MM.1S (cell line): ENCODE measurements around the gene PRR23E.

Experiments
- DNase-seq: peaks from one replicate; pipeline ENCODE4 v3.0.0-alpha.2; 2015
- H2AFZ ChIP-seq: fragments of 300-600 bp; sonication (generic); 2 replicates; pipeline ENCODE4 v1.6.0; 2016; ENCODE audit warnings: antibody characterized with exemption, low read length
- H3F3A ChIP-seq: fragments of 300-600 bp; sonication (generic); 2 replicates; pipeline ENCODE4 v1.6.1; 2016; ENCODE audit warnings: mild to moderate bottlenecking, antibody characterized with exemption, low read length, moderate library complexity, mixed read lengths; ENCODE audit not compliant: insufficient read depth
- H3K27ac ChIP-seq: fragments of 300-600 bp; sonication (generic); 2 replicates; pipeline ENCODE4 v1.5.1; 2016; ENCODE audit warnings: mild to moderate bottlenecking, low read length
- H3K27me3 ChIP-seq: fragments of 300-600 bp; sonication (generic); replicated peaks from 2 replicates; pipeline ENCODE4 v1.6.0; 2016; ENCODE audit warnings: low read length; ENCODE audit not compliant: insufficient read depth
- H3K36me3 ChIP-seq: fragments of 300-600 bp; sonication (generic); replicated peaks from 2 replicates; pipeline ENCODE4 v1.6.1; 2016; ENCODE audit warnings: mild to moderate bottlenecking, low read length, mixed read lengths; ENCODE audit not compliant: insufficient read depth
- H3K4me1 ChIP-seq: fragments of 300-600 bp; sonication (generic); 2 replicates; pipeline ENCODE4 v1.6.1; 2016; ENCODE audit warnings: low read length, mixed read lengths
- H3K4me2 ChIP-seq: fragments of 300-600 bp; sonication (generic); 2 replicates; pipeline ENCODE4 v1.6.0; 2016; ENCODE audit warnings: low read depth, low read length
- H3K4me3 ChIP-seq: fragments of 300-600 bp; sonication (generic); 2 replicates; pipeline ENCODE4 v1.5.1; 2016; ENCODE audit warnings: low read length, mixed read lengths
- H3K79me2 ChIP-seq: fragments of 300-600 bp; sonication (generic); 2 replicates; pipeline ENCODE4 v1.6.1; 2016; ENCODE audit warnings: mixed run types, low read length, mixed read lengths
- H3K9ac ChIP-seq: fragments of 300-600 bp; sonication (generic); 2 replicates; pipeline ENCODE4 v1.6.1; 2016; ENCODE audit warnings: low read length, mixed read lengths
- H3K9me2 ChIP-seq: fragments of 300-600 bp; sonication (generic); replicated peaks from 2 replicates; pipeline ENCODE4 v1.6.1; 2016; ENCODE audit warnings: mild to moderate bottlenecking, low read length, mixed read lengths; ENCODE audit not compliant: insufficient read depth
- H3K9me3 ChIP-seq: fragments of 300-600 bp; sonication (generic); replicated peaks from 2 replicates; pipeline ENCODE4 v1.6.1; 2016; ENCODE audit warnings: mild to moderate bottlenecking, low read length, mixed read lengths; ENCODE audit not compliant: insufficient read depth
- H4K20me1 ChIP-seq: fragments of 300-600 bp; sonication (generic); 2 replicates; pipeline ENCODE4 v1.6.1; 2016; ENCODE audit warnings: mild to moderate bottlenecking, low read length, moderate library complexity, mixed read lengths; ENCODE audit not compliant: insufficient read depth
- CTCF ChIP-seq: fragments of 300-600 bp; sonication (generic); IDR thresholded peaks from 2 replicates; pipeline ENCODE4 v1.5.1; 2016; ENCODE audit warnings: antibody characterized with exemption, low read length, mixed read lengths
- EZH2 ChIP-seq: fragments of 300-600 bp; sonication (generic); optimal IDR thresholded peaks from 2 replicates; pipeline ENCODE3; 2017; ENCODE audit warnings: low read depth, mild to moderate bottlenecking, antibody characterized with exemption, low read length, mixed read lengths
- EZH2phosphoT487 ChIP-seq: fragments of 300-600 bp; sonication (generic); IDR thresholded peaks from 2 replicates; pipeline ENCODE4 v1.6.1; 2018; ENCODE audit warnings: antibody characterized with exemption, low read length

Gene PRR23E

GRCh38 chr3:127222664-127223063 is 29.7 kb downstream of the PRR23E start:
- Histone ChIP-seq H3F3A (no peaks in the 10 kb centered on the region), H3K27me3 (peaks cover 14% of the 10 kb centered on the region), H3K4me3 (no peak overlapping the region), H3K9ac (no peak overlapping the region), H3K79me2 (no peaks in the 10 kb centered on the region), H2AFZ (no peak overlapping the region), H3K27ac (no peak overlapping the region), H3K36me3 (no peaks in the 10 kb centered on the region), H3K4me2 (no peak overlapping the region), H4K20me1 (no peaks in the 10 kb centered on the region), H3K9me2 (no peaks in the 10 kb centered on the region), H3K4me1 (no peaks in the 10 kb centered on the region), H3K9me3 (no peaks in the 10 kb centered on the region)
- DNase-seq = no peak
- no peak for TF ChIP-seq EZH2
- TF ChIP-seq EZH2phosphoT487 = no peak
- no peak for TF ChIP-seq CTCF

GRCh38 chr3:127224118-127224517 is 31.2 kb downstream of the PRR23E start:
- no peak for DNase-seq
- Histone ChIP-seq H3K27ac (no peak overlapping the region), H4K20me1 (no peaks in the 10 kb centered on the region), H3K27me3 (peaks cover 1% of the 10 kb centered on the region; the same call in 1 of the 2 replicates), H3K9me3 (no peaks in the 10 kb centered on the region), H3F3A (no peaks in the 10 kb centered on the region), H2AFZ (no peak overlapping the region), H3K9me2 (no peaks in the 10 kb centered on the region), H3K4me1 (no peaks in the 10 kb centered on the region), H3K36me3 (no peaks in the 10 kb centered on the region), H3K79me2 (no peaks in the 10 kb centered on the region), H3K4me2 (no peak overlapping the region), H3K4me3 (no peak overlapping the region), H3K9ac (no peak overlapping the region)
- TF ChIP-seq CTCF (no peak), EZH2 (no peak), EZH2phosphoT487 (no peak)

GRCh38 chr3:127226457-127226856 is 33.5 kb downstream of the PRR23E start:
- Histone ChIP-seq H3K9me2 (no peaks in the 10 kb centered on the region), H3K4me2 (no peak overlapping the region)
- no peak for DNase-seq

More at GRCh38 chr3:127226457-127226856, 33.5 kb downstream of the PRR23E start:
- Histone ChIP-seq H3K9ac (no peak overlapping the region), H3K79me2 (no peaks in the 10 kb centered on the region), H3F3A (no peaks in the 10 kb centered on the region), H4K20me1 (no peaks in the 10 kb centered on the region), H3K27ac (no peak overlapping the region), H3K36me3 (no peaks in the 10 kb centered on the region), H3K4me3 (no peak overlapping the region), H2AFZ (no peak overlapping the region), H3K4me1 (no peaks in the 10 kb centered on the region), H3K9me3 (no peaks in the 10 kb centered on the region), H3K27me3 (no peaks in the 10 kb centered on the region; the same call in 1 of the 2 replicates)
- TF ChIP-seq CTCF (no peak), EZH2 (no peak), EZH2phosphoT487 (no peak)
